Mucosa of gallbladder (tissue), 1 donor: Measurements from ENCODE around the gene ZNF579. TPM values are rescaled to one million over a fixed set of nuclear protein-coding genes. Genes with fewer than 3 reads are reported as not detected.
"Not testable (repeated sequence)": the region's sequence is repeated elsewhere in the genome, so short reads cannot be mapped to it uniquely, and the experiment has no call there.

Experiments
- DNase-seq: peaks from one replicate; pipeline ENCODE4 v3.0.0-alpha.2; 2020; ENCODE audit warnings: low spot score
- total RNA-seq: library from RNA; stranded (reverse); gene quantifications from one replicate; pipeline ENCODE4 v1.2.1, GENCODE V29; 2021
- donor health status: DM: no; HTN: no; CAD: no.

Gene ZNF579
- total RNA-seq, 1 donor from 2014 or later, result 35.0 TPM

- DNase-seq, result no peak
Measured at GRCh38 chr19:55593096-55593772, 12.6 kb upstream of the ZNF579 start.

DNA sequence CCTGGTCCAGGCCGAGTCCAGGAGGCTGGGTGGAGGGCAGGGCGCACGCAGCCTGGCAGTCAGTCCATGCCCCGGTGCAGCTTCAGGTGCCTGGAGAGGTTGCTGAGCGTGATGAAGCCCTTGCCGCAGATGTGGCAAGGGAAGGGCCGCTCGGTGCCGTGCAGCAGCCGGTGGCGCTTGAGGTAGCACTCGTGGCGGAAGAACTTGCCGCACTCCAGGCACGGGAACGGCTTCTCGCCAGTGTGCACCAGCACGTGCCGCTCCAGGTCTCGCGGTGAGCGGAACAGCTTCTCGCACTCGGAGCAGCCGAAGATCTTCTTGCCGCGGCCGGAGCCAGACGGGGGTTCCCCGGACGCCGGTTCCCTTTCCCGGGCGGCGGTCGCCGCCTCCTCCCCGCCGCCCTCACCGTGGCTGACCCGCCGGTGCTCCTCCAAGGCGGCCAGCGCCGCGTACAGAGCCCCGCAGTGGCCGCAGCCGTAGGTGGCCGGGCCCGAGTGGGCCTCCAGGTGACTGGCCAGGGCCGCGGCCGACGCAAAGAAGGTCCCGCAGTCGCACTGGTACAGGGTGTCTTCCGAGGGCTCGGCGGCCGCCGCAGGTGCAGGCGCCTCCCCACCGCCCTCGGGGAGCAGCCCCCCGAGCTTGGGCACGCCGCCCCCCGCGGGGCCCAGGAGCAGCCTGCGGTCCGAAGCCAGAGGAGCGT lies 11.9 kb upstream of the ZNF579 start:
- no peak for DNase-seq

GRCh38 chr19:55591555-55591954 lies 10.9 kb upstream of the ZNF579 start:
- no peak for DNase-seq

- DNase-seq, result no peak
Measured at GRCh38 chr19:55590617-55591016, 10.0 kb upstream of the ZNF579 start.

DNA sequence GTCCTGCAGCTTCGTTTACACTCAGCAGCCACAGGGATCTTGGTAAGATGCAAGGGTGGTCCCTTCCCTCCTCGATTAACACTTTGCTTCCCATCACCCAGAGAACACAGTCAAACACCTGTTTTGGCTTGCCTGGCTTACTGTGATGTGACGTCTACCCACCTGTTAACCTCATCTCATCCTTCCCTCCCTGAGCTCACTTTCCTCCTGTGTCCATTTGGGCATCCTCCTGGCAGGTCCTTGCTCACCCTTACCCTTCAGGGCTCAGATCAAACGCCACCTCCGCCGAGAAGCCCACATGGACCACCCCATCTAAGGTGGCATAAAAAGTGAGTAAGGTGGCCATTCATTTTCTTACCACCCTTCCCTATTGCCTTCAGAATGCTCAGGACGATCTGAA lies 9.5 kb upstream of the ZNF579 start:
- no peak for DNase-seq

GRCh38 chr19:55588738-55589137 lies 8.1 kb upstream of the ZNF579 start:
- DNase-seq, result no peak

DNA sequence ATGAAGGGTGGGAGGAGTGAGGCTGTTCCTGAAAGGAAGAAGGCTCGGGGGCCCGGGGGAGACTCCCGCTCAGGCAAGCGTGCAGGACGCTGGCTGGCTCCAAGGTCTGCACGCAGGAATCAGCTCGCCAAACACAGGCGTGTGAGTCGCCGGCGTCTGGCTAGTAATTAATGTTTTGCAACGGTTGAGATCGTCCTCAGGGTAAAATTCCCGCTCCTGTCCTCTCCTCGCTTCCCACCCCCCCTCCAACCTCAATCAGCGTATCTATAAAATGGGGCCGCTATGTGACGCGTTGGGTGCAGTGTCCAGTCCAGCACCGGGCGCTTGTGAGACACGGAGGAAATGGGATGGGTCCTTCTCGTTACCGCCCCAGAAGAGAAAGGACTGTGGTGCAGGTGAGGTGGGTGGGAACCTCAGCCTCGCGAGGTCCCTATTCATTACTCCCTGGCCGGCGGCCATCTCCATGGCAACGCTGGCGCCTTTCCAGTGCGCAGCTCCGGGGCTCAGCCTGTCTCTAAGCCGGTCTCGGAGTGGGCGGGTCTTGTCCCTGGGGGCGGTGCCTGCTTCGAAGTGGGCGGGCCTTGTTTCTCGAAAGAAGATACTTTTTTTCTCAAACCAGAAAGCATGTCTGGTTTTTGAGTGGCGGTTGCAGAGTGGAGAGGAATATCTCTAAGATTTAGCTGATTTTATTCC lies 6.5 kb upstream of the ZNF579 start:
- DNase-seq, result peak; percentile 97

GRCh38 chr19:55585658-55586339 lies 5.2 kb upstream of the ZNF579 start:
- no peak for DNase-seq

DNA sequence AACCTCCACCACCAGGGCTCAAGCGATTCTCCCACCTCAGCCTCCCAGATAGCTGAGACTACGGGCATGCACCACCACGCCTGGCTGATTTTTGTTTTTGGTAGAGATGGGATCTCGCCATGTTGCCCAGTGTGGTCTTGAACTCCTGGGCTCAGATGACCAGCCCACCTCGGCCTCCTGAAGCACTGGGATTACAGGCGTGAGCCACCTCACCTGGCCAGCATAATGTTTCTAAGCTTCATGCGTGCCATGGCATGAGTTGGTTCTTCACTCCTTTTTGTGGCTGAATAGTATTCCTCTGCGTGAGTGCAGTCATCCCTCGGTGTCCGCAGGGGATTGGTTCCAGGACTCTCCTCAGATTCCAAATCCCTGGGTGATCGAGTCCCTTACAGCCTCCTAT lies 4.2 kb upstream of the ZNF579 start:
- no peak for DNase-seq

GRCh38 chr19:55583897-55584296 lies 3.2 kb upstream of the ZNF579 start:
- not testable (repeated sequence) for DNase-seq

DNA sequence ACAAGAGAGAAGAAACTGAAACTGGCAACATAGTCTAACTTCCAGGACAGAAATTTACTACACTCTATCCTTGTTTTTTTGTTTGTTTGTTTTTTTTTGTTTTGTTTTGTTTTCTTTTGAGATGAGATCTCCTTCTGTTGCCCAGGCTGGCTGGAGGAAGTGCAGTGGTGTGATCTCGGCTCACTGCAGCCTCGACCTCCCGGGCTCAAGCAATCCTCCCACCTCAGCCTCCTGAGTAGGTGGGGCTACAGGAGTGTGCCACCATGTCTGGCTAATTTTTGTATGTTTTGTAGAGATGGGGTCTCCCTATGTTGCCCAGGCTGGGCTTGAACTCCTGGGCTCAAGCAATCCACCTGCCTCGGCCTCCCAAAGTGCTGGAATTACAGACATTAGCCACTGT lies 1.6 kb upstream of the ZNF579 start:
- DNase-seq, result not testable (repeated sequence)

GRCh38 chr19:55581823-55582223 lies 1.2 kb upstream of the ZNF579 start:
- no peak for DNase-seq

DNA sequence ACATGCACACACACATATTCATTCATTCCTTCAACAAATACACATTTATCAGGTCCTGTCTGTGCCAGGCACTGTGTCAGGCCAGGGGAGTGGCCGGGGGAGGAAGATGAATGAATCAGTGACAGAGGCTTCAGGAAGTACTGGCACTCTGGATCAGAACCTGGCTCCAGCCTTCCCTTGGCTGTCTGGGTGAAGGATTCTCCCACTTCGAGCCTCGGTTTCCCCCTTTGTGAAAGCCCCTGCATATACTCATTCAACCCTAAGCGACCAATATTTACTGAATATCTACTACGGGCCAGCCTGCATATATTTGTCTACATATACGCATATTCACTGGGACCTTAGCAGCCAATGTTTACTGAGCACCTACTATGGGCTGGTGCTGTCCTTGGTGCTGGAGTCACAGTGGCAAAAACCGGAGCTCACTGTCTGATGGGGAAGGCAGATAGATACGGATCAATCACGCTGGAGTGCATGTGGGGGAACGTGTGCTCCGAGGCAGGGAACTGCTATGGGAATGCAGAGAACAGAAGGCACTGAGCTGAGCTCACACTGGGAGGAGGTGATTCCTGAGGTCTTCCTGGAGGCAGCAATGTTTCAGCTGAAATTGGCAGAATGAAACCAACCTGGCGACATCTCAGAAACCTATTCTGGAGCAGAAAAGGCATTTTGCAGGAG lies 636 bp upstream of the ZNF579 start:
- no peak for DNase-seq

GRCh38 chr19:55579766-55580621 lies 654 bp downstream of the ZNF579 start:
- no peak for DNase-seq

DNA sequence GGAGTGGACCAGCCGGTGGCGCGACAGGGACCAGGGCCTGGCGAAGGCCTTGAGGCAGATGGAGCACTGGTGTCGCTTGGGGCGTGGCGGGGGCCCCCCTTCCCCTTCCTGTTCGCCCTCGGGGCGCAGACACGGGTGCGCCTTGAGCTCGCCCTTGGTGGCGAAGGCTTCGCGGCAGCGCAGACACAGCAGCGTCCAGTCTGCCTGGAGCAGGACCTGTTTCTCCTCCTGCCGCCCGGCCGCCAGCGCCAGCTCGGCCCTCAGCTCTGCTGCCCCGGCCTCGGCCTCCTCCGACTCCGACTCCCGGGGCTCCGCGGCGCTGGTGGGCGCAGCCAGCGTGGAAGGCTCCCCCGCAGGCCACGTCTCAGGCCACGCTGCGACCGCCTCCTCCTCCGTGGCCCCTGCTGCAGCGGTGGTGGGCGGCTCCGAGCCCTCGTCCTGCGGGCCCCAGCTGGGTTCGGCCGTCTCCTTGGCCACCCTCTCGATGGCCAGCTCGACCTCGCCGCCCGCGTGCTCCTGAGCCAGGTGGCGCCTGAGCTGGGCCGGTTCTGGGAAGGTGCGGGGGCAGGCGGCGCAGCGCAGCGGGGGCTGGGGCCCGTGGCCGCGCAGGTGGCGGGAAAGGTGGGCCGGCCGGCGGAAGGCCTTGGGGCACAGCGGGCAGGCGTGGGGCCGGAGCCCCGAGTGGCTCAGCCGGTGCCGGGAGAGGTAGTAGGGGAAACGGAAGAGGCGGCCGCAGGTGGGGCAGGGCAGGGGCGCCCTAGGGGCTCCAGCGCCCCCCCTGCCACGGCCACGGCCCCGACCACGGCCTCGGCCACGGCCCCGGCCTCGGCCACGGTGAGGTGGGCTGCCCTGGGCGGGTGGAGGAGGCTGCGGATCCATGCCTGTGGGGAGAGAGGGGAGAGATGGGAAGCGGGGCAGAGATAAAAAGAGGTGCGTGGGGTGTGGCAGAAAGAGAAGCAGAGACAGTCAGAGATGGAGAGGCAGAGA lies 1.6 kb downstream of the ZNF579 start:
- DNase-seq, result no peak

- DNase-seq, result no peak
Measured at GRCh38 chr19:55578031-55578760, 2.5 kb downstream of the ZNF579 start.

GRCh38 chr19:55576746-55577145 lies 3.9 kb downstream of the ZNF579 start:
- no peak for DNase-seq

DNA sequence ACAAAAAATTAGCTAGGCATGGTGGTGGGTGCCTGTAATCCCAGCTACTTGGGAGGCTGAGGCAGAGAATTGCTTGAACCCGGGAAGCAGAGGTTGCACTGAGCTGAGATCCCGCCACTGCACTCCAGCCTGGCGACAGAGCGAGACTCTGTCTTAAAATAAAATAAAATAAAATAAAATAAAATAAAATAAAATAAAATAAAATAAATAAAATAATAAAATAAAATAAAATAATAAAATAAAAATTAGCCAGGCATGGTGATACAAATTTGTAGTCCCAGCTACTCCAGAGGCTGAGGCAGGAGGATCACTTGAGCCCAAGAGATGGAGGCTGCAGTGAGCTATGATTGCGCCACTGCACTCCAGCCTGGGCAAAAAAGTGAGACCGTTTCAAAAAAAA lies 6.7 kb downstream of the ZNF579 start:
- DNase-seq, result not testable (repeated sequence)

DNA sequence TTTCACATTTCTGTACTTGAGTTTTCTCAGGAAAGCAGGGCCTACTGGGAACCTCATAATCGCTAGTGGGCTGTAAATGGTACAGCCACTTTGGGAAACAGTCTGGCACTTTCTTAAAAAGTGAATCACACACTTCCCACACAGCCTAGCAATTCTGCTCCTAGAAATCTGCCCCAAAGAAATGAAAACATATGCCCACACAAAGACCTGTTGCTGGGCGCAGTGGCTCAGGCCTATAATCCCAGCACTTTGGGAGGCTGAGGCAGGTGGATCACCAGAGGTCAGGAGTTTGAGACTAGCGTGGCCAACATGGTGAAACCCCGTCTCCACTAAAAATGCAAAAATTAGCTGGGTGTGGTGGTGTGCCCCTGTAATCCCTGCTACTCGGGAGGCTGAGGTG lies 11.2 kb downstream of the ZNF579 start:
- not testable (repeated sequence) for DNase-seq
